ENCODE data around the gene C3orf85. TPM values are rescaled to one million over a fixed set of nuclear protein-coding genes. Genes with fewer than 3 reads are reported as not detected.

C3orf85 gene
- total and polyA plus RNA-seq, 9 donors: not detected

- no peak overlapping the region for H3K4me3 ChIP-seq
- DNase-seq: no peak
- TF ChIP-seq CTCF (IDR thresholded peaks at IDR 0.05) (no peak), EP300 (IDR thresholded peaks at IDR 0.05) (no peak), POLR2A (IDR thresholded peaks at IDR 0.05) (no peak)
- whole genome bisulfite sequencing, 3 donors: 80 to 90% (median 85%) methylated on average over 4 of the region's 4 CpGs
- no peak overlapping the region for H3K27ac ChIP-seq
- no peaks in the 10 kb centered on the region for H3K4me1 ChIP-seq (ENCODE audit: insufficient read depth)
- intact Hi-C loops (cut with DNase I): no loop called here
- H3K36me3 ChIP-seq: no peaks in the 10 kb centered on the region
- H3K9me3 ChIP-seq: no peaks in the 10 kb centered on the region
- no peaks in the 10 kb centered on the region for H3K27me3 ChIP-seq
Observed at GRCh38 chr3:109176726-109177125, 40.2 kb downstream of the C3orf85 start.

GRCh38 chr3:109177908-109178307, 41.4 kb downstream of the C3orf85 start:
- Histone ChIP-seq H3K9me3 (no peaks in the 10 kb centered on the region), H3K4me3 (no peak overlapping the region), H3K36me3 (no peaks in the 10 kb centered on the region), H3K27me3 (no peaks in the 10 kb centered on the region), H3K4me1 (ENCODE audit: insufficient read depth) (no peaks in the 10 kb centered on the region), H3K27ac (no peak overlapping the region)
- DNase-seq: no peak
- no peak for TF ChIP-seq POLR2A (IDR thresholded peaks at IDR 0.05)
- no peak for TF ChIP-seq CTCF (IDR thresholded peaks at IDR 0.05)
- TF ChIP-seq EP300 (IDR thresholded peaks at IDR 0.05): no peak
- whole genome bisulfite sequencing, 3 donors: 89 to 91% (median 90%) methylated on average over 5 of the region's 5 CpGs
- intact Hi-C loops (cut with DNase I): no loop called here

GRCh38 chr3:109178708-109179107, 42.2 kb downstream of the C3orf85 start:
- no peaks in the 10 kb centered on the region for H3K4me1 ChIP-seq (ENCODE audit: insufficient read depth)
- no peaks in the 10 kb centered on the region for H3K9me3 ChIP-seq
- DNase-seq: no peak
- no peaks in the 10 kb centered on the region for H3K27me3 ChIP-seq
- H3K36me3 ChIP-seq: no peaks in the 10 kb centered on the region
- no peak overlapping the region for H3K4me3 ChIP-seq
- TF ChIP-seq EP300 (IDR thresholded peaks at IDR 0.05): no peak
- TF ChIP-seq CTCF (IDR thresholded peaks at IDR 0.05): no peak
- TF ChIP-seq POLR2A (IDR thresholded peaks at IDR 0.05): no peak
- H3K27ac ChIP-seq: no peak overlapping the region
- WGBS, 3 donors: 69 to 74% (median 74%) methylated on average over 1 of the region's 1 CpG
- intact Hi-C loops (cut with DNase I): no loop called here

GRCh38 chr3:109184726-109185125, 48.2 kb downstream of the C3orf85 start:
- DNase-seq: no peak
- TF ChIP-seq CTCF (IDR thresholded peaks at IDR 0.05) (no peak), POLR2A (IDR thresholded peaks at IDR 0.05) (no peak), EP300 (IDR thresholded peaks at IDR 0.05) (no peak)
- Histone ChIP-seq H3K27ac (no peak overlapping the region), H3K36me3 (no peaks in the 10 kb centered on the region), H3K4me1 (ENCODE audit: insufficient read depth) (no peaks in the 10 kb centered on the region), H3K4me3 (no peak overlapping the region), H3K9me3 (no peaks in the 10 kb centered on the region), H3K27me3 (no peaks in the 10 kb centered on the region)
- intact Hi-C loops (cut with DNase I): no loop called here

- no peak overlapping the region for H3K4me3 ChIP-seq
- H3K9me3 ChIP-seq: no peaks in the 10 kb centered on the region
- no peaks in the 10 kb centered on the region for H3K36me3 ChIP-seq
- no peak for TF ChIP-seq CTCF (IDR thresholded peaks at IDR 0.05)
- TF ChIP-seq EP300 (IDR thresholded peaks at IDR 0.05): no peak
- TF ChIP-seq POLR2A (IDR thresholded peaks at IDR 0.05): no peak
- H3K27me3 ChIP-seq: no peaks in the 10 kb centered on the region
- H3K4me1 ChIP-seq (ENCODE audit: insufficient read depth): no peaks in the 10 kb centered on the region
- intact Hi-C loops (cut with DNase I): no loop called here
- WGBS, 3 donors: 94 to 97% (median 95%) methylated on average over 5 of the region's 5 CpGs
- H3K27ac ChIP-seq: no peak overlapping the region
- no peak for DNase-seq
Observed at GRCh38 chr3:109187390-109187789, 50.9 kb downstream of the C3orf85 start.

All from ovary (tissue), 9 donors.